ENCODE data around the gene TMEM52.

- TF ChIP-seq CTCF (IDR thresholded peaks at IDR 0.05) (no peak), POLR2A (IDR thresholded peaks at IDR 0.05) (no peak)
Observed at GRCh38 chr1:1898246-1898933, 20.7 kb downstream of the TMEM52 start.

Measured in esophagus squamous epithelium (tissue), 4 donors.